ENCODE data around the gene DEPDC1B.
"Not testable (repeated sequence)": the region's sequence is repeated elsewhere in the genome, so short reads cannot be mapped to it uniquely, and the experiment has no call there.

Gene DEPDC1B

GRCh38 chr5:60700416-60700757 lies 421 bp upstream of the DEPDC1B start:
- peak in 12 of 56 donors; percentile 23 to 77 (median 45) for DNase-seq

- no peak for DNase-seq
These were observed 718 bp downstream of the DEPDC1B start for GRCh38 chr5:60699288-60699608.

- DNase-seq: no peak
These were observed 1.6 kb downstream of the DEPDC1B start for GRCh38 chr5:60698336-60698735.

- no peak for DNase-seq
These were observed 9.6 kb downstream of the DEPDC1B start for GRCh38 chr5:60690326-60690725.

- DNase-seq: no peak
These were observed 11.0 kb downstream of the DEPDC1B start for GRCh38 chr5:60688980-60689379.

- DNase-seq: no peak
These were observed 11.8 kb downstream of the DEPDC1B start for GRCh38 chr5:60687927-60688720.

- DNase-seq: no peak
These were observed 13.8 kb downstream of the DEPDC1B start for GRCh38 chr5:60686157-60686556.

GRCh38 chr5:60685700-60686099 lies 14.3 kb downstream of the DEPDC1B start:
- DNase-seq: no peak

- no peak for DNase-seq
These were observed 14.9 kb downstream of the DEPDC1B start for GRCh38 chr5:60685028-60685427.

- not testable (repeated sequence) for DNase-seq
These were observed 18.0 kb downstream of the DEPDC1B start for GRCh38 chr5:60682007-60682406.

GRCh38 chr5:60679816-60680215 lies 20.1 kb downstream of the DEPDC1B start:
- DNase-seq: no peak

GRCh38 chr5:60677850-60678664 lies 21.9 kb downstream of the DEPDC1B start:
- DNase-seq: no peak

- DNase-seq: no peak
These were observed 24.7 kb downstream of the DEPDC1B start for GRCh38 chr5:60675286-60675685.

GRCh38 chr5:60674251-60675069 lies 25.5 kb downstream of the DEPDC1B start:
- no peak for DNase-seq

- no peak for DNase-seq
These were observed 26.6 kb downstream of the DEPDC1B start for GRCh38 chr5:60673334-60673733.

- no peak for DNase-seq
These were observed 27.2 kb downstream of the DEPDC1B start for GRCh38 chr5:60672693-60673264.

GRCh38 chr5:60671899-60672692 lies 27.9 kb downstream of the DEPDC1B start:
- no peak for DNase-seq

GRCh38 chr5:60670749-60671148 lies 29.2 kb downstream of the DEPDC1B start:
- DNase-seq: no peak

- no peak for DNase-seq
These were observed 31.2 kb downstream of the DEPDC1B start for GRCh38 chr5:60668686-60669304.

- no peak for DNase-seq
These were observed 47.9 kb downstream of the DEPDC1B start for GRCh38 chr5:60651872-60652620.
